ENCODE results near the gene TRIM69.
A peak's percentile ranks its signal among the peaks of the same experiment; 100 is the strongest.
"Not testable (repeated sequence)": the region's sequence is repeated elsewhere in the genome, so short reads cannot be mapped to it uniquely, and the experiment has no call there.

The TRIM69 gene

GRCh38 chr15:44736181-44736765, at the start of gene TRIM69:
TSS of gene TRIM69 (plus strand) at chr15:44736528. CDS start at chr15:44736705, 177 bp downstream.
- DNase-seq: no peak

- not testable (repeated sequence) for DNase-seq
Measured at GRCh38 chr15:44689318-44689717, 47.0 kb upstream of the TRIM69 start.

- DNase-seq: peak; percentile 43
Measured at GRCh38 chr15:44690245-44690644, 46.1 kb upstream of the TRIM69 start.

GRCh38 chr15:44692659-44693058, 43.7 kb upstream of the TRIM69 start:
- no peak for DNase-seq

- DNase-seq: no peak
Measured at GRCh38 chr15:44694416-44694815, 41.9 kb upstream of the TRIM69 start.

- no peak for DNase-seq
Measured at GRCh38 chr15:44695294-44695693, 41.0 kb upstream of the TRIM69 start.

GRCh38 chr15:44697014-44697413, 39.3 kb upstream of the TRIM69 start:
- DNase-seq: no peak

- DNase-seq: no peak
Measured at GRCh38 chr15:44698641-44699040, 37.7 kb upstream of the TRIM69 start.

- DNase-seq: not testable (repeated sequence)
Measured at GRCh38 chr15:44700676-44701075, 35.7 kb upstream of the TRIM69 start.

- no peak for DNase-seq
Measured at GRCh38 chr15:44705986-44706385, 30.3 kb upstream of the TRIM69 start.

- no peak for DNase-seq
Measured at GRCh38 chr15:44706401-44706800, 29.9 kb upstream of the TRIM69 start.

- DNase-seq: no peak
Measured at GRCh38 chr15:44706946-44707636, 29.2 kb upstream of the TRIM69 start.

GRCh38 chr15:44710236-44711095, 25.9 kb upstream of the TRIM69 start:
- peak; percentile 76 for DNase-seq

- DNase-seq: peak; percentile 97
Measured at GRCh38 chr15:44711096-44711742, 25.1 kb upstream of the TRIM69 start, which contains the start of the genes B2M and PATL2. TSS of gene B2M (plus strand) at chr15:44711517. CDS start at chr15:44711547, 30 bp downstream. TSS of gene PATL2 (minus strand) at chr15:44711323. CDS start at chr15:44676490, 34,833 bp downstream.

GRCh38 chr15:44711743-44712345, 24.5 kb upstream of the TRIM69 start:
- peak; percentile 70 for DNase-seq

GRCh38 chr15:44712346-44713005, 23.9 kb upstream of the TRIM69 start:
- peak; percentile 74 for DNase-seq

- DNase-seq: no peak
Measured at GRCh38 chr15:44713006-44713966, 23.0 kb upstream of the TRIM69 start.

GRCh38 chr15:44715142-44715796, 21.1 kb upstream of the TRIM69 start:
- no peak for DNase-seq

- DNase-seq: no peak
Measured at GRCh38 chr15:44715797-44716334, 20.5 kb upstream of the TRIM69 start.
